ENCODE measurements around the gene SNPH.
"Not testable (repeated sequence)": the region's sequence is repeated elsewhere in the genome, so short reads cannot be mapped to it uniquely, and the experiment has no call there.

The SNPH gene, protein sequence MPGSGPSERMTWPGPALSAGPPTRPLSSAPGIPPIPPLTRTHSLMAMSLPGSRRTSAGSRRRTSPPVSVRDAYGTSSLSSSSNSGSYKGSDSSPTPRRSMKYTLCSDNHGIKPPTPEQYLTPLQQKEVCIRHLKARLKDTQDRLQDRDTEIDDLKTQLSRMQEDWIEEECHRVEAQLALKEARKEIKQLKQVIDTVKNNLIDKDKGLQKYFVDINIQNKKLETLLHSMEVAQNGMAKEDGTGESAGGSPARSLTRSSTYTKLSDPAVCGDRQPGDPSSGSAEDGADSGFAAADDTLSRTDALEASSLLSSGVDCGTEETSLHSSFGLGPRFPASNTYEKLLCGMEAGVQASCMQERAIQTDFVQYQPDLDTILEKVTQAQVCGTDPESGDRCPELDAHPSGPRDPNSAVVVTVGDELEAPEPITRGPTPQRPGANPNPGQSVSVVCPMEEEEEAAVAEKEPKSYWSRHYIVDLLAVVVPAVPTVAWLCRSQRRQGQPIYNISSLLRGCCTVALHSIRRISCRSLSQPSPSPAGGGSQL

DNA sequence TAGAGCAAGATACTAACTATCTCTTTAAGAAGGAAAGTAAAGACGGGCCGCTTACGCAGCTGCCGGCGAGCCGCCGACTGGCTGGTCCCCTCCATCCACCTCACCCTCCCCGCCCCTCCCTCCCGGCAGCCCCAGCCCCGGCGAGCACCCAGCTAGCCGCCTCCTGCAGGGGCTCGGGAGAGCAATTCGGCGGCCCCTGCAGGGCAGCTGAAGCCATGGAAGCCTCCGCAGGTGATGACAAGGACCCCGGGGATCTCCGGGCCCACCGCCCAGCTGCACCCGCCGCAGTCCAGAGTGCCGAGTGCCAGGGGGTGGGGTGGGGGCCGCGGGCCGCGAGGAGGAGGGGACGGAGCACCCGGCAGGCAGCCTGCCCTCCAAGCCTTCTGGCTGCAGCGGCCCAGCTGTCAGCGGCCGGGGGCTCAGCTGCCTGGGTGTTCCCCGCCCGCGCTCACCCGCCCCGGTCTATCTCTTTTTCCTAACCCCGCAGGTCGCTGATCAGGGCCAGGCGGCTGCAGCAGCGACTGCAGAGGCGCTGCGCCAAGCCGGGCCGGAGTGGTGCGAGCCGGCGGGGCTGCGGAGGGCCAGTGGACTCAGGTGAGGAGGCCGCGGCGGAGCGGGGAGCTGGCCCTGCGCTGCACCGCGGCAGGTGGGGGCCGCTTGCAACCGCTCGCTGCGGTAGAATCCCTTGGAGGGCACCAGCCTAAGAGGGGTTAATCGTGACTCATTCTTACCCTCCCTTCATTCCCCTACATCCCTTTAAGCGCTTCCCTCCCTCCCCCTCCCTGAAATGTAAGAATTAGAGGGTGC, at the start of gene SNPH:
TSS of gene SNPH (plus strand) at position 128 of the 807 bp plus-strand sequence. CDS start 29,946 bp downstream, outside the sequence.
- DNase-seq: peak; percentile 70

DNA sequence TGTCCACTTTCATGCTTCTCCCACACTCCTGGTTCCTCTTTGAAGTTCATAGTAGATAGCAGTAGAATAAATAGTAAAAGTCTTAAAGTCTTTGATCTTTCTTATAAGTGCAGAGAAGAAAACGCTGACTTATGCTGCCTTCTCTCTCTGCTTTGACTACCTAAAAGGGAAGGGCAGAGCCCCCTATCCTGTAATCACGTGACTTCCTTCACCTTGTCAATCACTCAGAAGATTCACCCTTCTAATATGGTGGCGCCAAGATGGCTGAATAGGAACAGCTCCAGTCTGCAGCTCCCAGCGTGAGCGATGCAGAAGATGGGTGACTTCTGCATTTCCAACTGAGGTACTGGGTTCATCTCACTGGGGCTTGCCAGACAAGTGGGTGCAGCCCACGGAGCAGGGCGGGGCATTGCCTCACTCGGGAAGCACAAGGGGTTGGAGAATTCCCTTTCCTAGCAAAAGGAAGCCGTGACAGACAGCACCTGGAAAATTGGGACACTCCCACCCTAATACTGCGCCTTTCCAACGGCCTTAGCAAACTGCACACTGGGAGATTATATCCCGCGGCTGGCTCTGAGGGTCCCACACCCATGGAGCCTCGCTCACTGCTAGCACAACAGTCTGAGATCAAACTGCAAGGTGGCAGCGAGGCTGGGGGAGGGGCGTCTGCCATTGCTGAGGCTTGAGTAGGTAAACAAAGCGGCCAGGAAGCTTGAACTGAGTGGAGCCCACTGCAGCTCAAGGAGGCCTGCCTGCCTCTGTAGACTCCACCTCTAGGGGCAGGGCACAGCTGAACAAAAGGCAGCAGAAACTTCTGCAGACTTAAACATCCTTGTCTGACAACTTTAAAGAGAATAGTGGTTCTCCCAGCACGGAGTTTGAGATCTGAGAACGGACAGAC, 49.3 kb upstream of the SNPH start:
- not testable (repeated sequence) for DNase-seq

DNA sequence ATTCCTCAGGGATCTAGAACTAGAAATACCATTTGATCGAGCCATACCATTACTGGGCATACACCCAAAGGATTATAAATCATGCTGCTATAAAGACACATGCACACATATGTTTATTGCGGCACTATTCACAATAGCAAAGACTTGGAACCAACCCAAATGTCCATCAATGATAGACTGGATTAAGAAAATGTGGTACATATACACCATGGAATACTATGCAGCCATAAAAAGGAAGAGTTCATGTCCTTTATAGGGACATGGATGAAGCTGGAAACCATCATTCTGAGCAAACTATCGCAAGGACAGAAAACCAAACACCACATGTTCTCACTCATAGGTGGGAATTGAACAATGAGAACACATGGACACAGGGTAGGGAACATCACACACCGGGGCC, 43.3 kb upstream of the SNPH start:
- DNase-seq: not testable (repeated sequence)

DNA sequence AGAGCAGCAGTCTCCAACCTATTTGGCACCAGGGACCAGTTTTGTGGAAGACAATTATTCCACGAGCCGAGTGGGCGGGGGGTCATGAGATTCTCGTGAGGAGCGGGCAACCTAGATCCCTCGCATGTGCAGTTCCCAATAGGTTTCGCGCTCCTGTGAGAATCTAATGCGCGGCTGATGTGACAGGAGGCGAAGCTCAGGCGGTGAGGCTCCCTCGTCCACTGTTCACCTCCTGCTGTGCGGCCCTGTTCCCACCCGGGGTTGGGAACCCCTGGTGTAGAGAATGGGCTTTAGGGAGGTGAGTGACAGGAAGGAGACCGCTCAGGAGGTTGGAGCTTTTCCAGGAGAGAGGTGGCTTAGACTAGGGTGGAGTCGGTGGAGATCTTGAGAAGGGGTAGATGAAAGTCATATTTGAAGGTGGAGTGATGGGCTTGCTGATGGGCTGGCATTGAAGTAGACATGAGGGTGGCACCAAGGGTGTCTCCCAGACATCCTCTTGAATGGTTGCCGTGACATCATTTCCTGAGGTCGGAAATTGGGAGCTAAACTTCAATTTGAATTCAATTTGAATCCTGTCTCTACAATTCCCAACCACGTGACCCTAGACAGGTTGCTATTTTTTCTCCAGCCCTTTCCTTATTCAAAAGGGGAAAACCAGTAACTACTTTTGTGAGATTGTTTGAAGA, 41.7 kb upstream of the SNPH start:
- no peak for DNase-seq

DNA sequence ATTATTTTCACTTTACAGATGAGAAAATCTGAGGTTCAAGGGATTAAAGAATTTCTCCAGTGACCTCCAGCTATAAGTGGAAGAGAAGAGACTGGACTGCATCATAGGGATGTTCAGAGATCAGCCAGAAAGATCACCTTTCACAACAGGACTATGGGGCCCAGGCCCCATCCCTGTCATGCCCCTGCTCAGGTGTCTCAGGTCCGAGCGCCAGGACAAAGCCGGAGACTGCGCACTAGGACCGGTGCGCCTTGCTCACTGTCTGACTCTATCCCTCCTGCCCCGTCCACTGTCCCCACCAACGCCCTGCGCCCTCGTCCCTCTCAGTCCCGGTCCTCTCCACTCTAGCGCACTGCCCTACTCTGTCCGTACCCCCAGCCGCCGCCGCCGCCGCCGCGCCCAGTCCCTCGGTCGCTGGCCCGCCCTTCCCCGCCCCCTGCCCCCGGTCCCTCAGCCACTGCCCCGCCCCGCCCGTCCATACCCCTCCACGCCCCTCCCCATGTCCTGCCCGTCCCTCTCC, 40.8 kb upstream of the SNPH start:
- peak; percentile 88 for DNase-seq

DNA sequence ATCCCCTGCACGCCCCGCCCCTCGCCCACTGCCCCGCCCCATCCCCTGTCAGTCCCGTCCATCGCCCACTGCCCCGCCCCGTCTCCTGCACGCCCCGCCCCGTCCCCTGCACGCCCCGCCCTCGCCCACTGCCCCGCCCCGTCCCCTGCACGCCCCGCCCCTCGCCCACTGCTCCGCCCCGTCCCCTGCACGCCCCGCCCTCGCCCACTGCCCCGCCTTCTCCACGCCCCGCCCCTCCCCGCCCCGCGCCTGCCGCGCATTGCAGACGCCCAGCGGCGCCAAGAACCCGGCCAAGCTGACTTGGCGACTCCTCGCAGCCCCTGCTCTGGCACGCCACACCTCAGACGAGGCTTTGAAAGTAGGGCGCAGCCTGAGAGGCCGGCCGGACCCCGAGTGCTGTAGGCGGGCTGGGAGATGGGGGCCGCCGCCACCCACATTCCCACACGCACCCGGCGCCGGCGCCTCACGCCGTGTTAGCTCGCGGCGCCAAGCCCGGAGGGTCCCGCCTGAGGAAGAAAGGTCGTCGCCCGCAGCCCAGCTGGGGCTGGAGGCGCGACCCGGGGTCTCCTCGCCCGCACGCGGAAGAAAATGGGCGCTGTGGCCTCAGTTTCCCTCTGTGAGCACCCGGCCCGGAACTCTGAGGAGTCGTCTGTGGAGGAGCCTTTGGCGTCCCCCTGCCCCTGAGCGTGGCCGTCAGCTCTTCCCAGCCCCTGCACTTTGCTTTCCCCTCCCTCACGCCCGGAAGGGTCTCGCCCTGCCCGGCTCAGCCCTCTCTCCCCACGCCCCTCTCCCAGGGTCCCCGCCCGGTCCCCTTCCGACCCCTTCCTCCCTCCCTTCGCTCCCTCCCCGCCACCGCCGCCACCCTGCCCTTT, 40.1 kb upstream of the SNPH start, which contains the start of gene RAD21L1:
TSS of gene RAD21L1 (plus strand) at position 262 of the 872 bp plus-strand sequence. CDS start 2,410 bp downstream, outside the sequence.
- DNase-seq: peak; percentile 88

DNA sequence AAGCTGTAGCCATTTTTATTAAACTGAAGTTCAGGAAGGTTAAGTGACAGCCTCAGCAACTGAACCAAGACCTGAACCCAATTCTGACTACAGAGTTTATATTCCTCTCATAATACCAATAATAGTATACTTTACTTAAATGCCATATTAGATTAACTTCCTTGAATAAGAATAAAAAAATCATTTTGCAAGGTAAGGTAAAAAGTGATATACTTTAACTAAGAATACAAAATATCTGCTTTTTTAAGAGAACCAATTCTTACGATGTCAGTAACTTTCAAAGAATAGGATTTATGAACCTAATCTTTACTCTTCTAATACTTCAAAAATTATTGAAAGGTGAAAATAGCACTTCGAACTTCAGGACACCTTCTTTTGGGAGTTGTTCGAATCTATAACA, 36.6 kb upstream of the SNPH start:
- no peak for DNase-seq

DNA sequence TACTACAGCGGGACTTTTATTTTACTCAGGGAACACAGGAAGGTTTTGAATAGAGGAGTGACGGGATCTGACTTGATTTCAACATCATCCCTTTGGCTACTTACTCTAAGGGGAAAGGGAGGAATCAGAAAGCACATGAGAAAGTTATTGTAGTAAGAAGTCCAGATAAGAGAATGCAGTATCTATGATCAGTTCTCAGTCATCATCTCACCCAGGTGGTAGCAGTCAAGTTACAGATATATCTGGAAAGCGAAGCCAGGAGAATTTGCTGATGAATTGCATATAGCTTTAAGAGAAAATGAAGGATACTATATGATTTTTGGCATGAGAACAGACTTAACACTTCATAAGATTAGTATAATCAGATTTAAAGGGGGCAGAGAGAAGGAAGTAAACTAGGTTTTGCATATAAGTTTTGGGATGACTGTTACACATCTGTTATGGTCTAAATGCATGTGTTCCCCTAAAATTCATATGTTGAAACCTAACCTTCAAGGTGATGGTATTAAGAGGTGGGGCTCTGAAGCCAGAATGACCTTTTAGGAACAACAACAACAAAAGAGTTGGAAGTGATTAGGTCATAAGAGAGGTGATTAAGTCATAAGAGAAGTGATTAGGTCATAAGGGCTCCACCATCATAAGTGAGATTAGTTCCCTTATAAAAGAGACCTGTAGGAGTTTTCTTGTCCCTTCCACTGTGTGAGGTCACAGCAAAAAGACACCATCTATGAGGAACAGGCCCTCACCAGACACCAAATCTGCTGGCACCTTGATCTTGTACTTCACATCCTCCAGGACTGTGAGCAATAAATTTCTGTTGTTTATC, 33.6 kb upstream of the SNPH start:
- no peak for DNase-seq

DNA sequence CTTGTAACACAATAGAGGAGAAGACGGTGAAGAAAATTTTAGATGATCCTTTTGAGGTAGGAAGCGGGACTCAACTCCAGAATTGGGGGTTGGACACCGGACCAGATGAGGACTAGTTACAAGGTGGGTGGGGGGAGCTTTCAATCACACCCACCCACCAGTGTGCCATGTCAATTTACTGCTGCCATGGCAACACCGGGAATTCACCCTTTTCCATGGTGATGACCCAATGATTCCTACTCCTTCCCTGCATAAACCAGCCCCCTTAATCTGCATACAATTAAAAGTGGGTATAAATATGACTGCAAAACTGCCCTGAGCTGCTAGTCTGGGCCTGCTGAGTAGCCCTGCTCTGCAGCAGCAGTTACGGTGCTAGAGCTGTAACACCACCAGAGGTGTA, 25.5 kb upstream of the SNPH start:
- no peak for DNase-seq

DNA sequence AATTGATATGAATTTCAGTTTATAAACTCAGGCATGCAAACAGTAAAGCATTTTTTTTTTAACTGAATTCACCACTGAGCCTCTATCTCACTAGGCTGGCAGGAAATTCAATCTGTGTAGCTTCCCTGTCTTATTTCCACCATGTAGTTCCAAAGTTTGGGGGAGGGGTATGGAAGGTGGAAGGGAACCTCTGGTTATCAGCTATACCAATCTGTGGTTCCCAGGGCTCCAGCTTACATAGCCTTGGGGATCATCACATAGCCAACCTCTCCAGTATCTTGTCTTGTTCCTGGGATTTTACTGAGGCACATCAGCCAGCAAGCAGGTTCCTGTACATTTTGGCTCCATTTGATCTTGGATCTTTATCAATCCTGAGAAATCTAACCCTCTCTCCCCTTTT, 24.6 kb upstream of the SNPH start:
- DNase-seq: no peak

DNA sequence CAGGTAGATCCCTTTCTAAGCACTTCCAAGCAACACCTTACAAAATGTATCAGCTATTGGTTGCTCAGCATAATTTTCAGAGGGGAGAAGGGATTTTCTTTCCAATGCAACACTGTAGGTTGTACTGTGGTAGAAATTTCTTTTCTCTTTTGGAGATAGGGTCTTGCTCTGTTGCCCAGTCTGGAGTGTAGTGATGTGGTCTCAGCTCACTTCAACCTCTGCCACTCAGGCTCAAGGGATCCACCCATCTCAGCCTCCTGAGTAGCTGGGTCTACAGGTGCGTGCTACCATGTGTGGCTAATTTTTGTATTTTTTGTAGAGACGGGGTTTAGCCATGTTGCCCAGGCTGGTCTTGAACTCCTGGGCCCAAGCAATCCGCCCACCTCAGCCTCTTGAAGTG, 24.0 kb upstream of the SNPH start:
- DNase-seq: no peak

DNA sequence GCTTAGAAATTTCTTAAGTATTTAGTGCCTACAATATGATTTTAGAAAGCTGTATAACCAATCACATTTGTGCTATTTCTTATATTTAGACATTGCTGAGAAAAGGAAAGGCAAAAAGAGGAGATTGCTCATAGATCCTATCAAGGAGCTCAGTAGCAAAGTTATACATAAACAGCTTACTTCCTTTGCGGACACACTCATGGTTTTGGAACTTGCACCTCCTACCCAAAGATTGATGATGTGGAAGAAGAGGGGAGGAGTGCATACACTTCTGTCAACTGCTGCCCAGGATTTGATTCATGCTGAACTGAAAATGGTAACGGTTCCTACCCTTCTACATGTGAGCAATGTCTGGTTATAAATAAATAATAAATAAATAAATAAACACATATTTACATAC, 23.6 kb upstream of the SNPH start:
- no peak for DNase-seq

DNA sequence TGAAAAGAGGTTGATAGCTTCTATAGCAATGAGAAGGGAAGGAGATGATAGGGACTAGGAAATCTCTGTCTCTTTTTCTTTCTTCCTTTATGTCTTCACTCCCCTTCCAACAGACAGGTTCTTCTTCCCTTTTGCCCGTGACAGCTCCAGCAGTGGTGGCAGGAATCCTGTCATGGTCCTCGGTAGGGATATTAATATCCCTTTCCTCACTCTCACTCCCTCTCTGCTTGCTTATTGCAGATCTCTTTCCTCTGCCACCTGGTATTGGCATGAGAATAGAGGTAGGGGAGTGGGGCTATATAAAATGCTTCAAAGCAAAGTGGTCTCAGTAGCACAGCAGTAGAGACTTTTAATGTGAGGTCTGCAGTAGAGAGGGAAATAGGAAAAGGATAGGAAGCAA, 20.5 kb upstream of the SNPH start:
- DNase-seq: no peak

DNA sequence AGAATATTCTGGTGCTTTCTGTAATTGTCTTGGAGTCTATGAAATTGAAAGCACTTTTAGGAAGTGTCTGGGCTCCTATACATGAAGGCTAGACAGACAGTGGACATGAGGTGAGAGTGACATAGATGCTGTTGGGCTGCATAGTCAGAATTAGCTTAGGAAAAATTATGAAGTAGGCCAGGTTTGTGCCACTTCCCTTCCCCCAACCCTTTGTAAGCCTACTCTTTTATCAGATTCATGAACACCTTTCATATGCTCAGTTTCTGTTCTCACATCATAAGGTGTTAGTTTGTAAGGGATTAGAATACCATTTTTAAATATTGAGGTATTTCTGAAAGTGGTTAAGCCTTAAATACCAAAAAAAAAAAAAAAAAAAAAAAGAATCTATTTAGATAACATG, 18.4 kb upstream of the SNPH start:
- DNase-seq: no peak

DNA sequence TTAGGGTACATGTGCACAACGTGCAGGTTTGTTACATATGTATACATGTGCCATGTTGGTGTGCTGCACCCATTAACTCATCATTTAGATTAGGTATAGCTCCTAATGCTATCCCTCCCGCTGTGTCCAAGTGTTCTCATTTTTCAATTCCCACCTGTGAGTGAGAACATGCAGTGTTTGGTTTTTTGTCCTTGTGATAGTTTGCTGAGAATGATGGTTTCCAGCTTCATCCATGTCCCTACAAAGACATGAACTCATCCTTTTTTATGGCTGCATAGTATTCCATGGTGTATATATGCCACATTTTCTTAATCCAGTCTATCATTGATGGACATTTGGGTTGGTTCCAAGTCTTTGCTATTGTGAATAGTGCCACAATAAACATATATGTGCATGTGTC, 15.8 kb upstream of the SNPH start:
- not testable (repeated sequence) for DNase-seq

DNA sequence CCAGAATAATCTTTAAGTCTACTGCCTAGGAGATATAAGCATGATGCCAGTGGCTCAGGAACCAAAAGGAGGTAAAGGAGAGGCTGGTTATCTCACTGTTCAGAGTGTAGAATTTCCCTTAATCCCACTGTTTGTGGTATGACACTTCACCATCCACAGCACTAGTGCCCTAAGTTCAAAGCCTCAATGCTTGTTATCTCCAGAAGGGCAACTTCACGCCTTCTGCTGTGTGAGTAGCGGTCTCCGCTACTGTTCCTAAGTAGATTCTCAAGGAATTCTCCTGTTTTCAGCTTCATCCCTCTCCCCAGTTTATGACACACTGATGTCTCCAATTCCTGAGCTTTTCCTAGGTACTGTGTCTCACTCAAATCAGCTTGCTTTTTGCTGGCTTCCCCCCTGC, 13.7 kb upstream of the SNPH start:
- DNase-seq: no peak

DNA sequence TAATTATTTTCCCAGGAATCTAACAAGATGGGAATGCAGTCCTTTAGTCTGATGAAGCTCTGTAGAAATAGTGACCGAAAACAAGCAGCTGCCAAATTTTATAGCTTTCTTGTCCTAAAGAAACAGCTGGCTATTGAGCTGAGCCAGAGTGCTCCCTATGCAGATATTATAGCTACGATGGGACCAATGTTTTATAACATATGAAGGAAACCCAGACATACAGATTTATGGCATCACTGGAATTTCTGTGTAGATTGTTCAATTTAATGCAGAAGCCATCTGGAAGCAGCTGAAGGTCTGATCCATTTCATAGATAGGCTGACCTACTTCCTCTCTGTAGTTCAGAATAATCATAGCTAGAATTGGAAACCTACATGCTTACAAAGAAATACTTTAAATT, 11.8 kb upstream of the SNPH start:
- DNase-seq: no peak

DNA sequence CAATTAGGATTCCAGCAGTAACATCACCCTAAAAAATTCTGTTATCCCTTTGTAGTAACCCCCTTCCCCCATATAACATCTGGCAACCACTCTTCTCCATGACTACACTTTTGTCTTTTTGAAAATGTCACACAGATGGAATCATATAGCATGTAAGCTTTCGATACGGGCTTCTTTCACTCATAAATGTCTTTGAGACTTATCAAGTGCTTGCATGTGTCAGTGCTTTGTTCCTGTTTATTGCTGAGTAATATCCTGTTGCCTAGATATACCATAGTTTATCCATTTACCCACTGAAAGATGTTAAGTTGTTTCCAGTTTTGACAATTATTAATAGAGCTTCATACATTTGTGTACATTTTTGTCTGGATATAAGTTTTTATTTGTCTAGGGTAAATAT, 10.4 kb upstream of the SNPH start:
- DNase-seq: no peak

DNA sequence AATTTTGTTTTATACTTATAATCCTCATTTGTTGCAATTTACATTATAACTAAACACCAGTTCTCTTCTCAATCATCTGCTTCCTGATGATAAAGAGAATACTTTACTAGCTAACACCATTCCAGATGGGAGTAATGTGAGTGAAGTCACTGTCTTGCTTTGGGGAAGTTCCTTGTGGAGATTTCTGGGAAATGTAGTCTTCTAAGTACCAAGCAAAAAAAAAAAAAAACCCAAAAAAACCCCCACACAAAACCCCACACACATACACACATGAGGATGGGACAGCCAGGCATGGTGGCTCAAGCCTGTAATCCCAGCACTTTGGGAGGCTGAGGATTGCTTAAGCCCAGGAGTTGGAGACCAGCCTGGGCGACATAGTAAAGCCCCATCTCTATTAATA, 2.2 kb upstream of the SNPH start:
- no peak for DNase-seq

DNA sequence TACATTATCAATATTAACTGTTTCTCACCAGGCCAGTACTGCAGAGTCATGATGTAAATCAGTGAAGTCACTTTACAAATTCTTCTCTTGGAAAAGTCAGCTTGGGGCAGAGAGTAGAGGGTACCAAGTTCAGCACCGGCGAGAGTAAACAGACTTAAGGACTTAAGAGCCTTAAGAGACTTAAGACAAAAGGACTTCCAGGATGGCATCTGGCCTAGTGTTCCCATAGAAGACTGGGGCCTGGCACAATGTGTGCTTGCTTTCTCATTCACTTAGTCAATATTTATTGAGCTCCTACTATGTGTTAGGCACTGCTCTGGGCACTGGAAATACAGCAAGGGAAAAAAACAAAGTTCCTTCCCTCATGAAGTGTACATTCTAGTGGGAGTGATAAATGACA, 1.4 kb upstream of the SNPH start:
- DNase-seq: peak; percentile 11

Measured in NCI-H69 (cell line).